Cerebellar cortex (tissue), 1 donor: ENCODE data around the gene ZNF32.
"Not testable (repeated sequence)": the region's sequence is repeated elsewhere in the genome, so short reads cannot be mapped to it uniquely, and the experiment has no call there.

ENCODE experiments used
- DNase-seq: peaks from one replicate; pipeline ENCODE4 v3.0.0-alpha.2; 2015; ENCODE audit warnings: low spot score

ZNF32 gene

DNA sequence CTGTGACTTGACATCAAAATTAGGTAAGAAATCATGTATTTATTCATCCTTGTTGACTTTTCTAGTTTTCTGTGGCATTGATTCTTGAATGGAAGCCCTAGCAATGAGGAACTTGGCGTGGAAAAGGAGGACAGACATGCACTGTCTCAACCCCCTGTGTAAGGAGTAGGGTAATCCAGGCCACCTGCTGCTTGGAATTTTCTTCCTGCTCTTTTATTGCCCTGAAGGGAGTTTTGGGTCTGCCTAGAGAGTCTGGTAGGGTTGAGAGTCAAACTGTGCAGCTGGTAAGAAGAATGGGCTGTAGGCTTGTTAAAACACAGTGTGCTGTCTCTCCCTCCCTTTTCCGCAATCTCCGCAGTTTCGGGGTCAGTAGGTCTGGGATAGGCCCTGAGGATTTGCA is 19.7 kb downstream of the ZNF32 start:
- DNase-seq, result no peak

DNA sequence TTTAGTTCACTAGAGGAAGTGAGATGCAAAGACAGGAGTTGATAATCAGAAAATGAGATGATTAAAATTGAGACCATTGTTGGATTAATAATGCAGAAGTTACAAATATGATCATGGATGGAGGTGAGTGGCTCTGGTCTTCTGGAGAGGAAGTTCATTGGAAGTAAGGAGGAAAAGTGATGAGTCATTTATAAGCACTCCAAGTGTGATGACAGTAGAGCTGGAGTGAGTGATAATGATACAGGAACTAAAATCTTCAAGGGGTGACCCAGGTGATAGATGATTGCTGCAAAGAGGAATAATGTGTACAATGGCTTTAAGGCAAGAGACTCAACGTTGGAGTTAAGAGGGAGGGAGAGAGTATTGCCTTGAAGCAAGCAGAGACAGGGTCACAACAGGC is 20.7 kb downstream of the ZNF32 start:
- no peak for DNase-seq

DNA sequence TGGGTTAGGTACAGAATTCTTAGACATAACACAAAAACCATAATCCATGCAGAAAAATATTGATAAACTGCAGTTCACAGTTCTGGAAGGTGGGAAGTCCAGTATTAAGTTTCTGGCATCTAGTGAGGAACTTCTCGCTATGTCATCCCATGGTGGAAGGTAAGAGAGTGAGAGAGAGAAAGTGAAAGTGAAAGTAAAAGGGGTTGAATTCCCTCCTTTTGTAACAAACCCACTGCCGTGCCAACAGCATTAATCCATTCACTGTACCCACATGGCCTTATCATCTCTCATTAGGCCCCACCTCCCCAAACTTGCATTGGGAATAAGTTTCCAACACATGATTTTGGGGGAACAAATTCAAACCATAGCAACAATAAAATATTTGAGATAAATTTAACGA is 25.3 kb downstream of the ZNF32 start:
- DNase-seq, result no peak

- no peak for DNase-seq
These were observed 26.6 kb downstream of the ZNF32 start for GRCh38 chr10:43622038-43622437.

DNA sequence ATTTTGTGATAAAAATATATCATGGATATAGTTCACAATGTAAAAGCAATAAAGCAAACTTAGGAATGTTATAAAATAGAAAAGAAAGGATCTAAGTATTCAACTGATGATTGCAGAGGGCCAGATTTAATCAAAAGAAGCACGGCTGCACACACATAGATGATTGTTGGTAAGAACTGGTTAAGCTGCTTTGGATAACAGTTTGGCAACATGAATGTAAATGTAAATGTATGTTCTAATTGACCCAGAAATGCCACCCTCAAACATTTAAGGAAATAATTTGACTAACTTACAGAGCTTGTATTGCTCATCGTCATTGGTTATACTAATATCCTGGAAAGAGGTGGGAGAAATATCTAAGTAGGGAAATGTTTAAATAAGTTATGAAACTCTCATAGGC is 29.3 kb downstream of the ZNF32 start:
- DNase-seq, result no peak

- DNase-seq, result no peak
These were observed 31.8 kb downstream of the ZNF32 start for GRCh38 chr10:43616697-43617370.

- DNase-seq, result no peak
These were observed 38.0 kb downstream of the ZNF32 start for GRCh38 chr10:43610636-43611035.

GRCh38 chr10:43607199-43607573 is 41.5 kb downstream of the ZNF32 start:
- no peak for DNase-seq

GRCh38 chr10:43606323-43607198 is 42.1 kb downstream of the ZNF32 start, which contains the start of gene ZNF485:
ZNF485 (plus strand) TSS chr10:43606438; CDS start chr10:43607051, 613 bp downstream.
- peak; percentile 81 for DNase-seq

DNA sequence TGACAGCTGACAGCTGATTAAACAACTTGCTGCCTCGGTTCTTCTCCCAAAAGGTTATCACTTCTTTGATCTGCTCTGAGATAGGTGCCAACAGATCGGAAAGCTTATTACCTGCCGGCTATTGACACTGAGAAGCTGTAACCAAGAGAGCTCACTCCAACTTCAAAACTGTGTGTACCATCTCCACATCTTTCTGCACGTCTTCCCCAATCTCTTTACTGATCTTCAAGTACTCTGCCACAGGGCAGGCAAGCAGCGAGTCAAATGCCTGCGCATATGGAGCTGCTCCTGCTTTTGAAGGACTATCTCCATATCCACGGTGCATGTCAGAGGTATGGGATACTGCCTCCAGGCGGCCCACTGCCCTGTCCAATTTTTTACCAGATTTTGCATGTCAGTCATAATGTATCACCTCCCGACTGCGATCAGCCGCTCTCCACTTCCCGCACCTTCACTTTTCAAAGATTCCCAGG is 42.8 kb downstream of the ZNF32 start:
- DNase-seq, result no peak

- DNase-seq, result not testable (repeated sequence)
These were observed 47.1 kb downstream of the ZNF32 start for GRCh38 chr10:43601576-43601975.

GRCh38 chr10:43599333-43599732 is 49.3 kb downstream of the ZNF32 start:
- no peak for DNase-seq

GRCh38 chr10:43598446-43598845 is 50.2 kb downstream of the ZNF32 start:
- no peak for DNase-seq

DNA sequence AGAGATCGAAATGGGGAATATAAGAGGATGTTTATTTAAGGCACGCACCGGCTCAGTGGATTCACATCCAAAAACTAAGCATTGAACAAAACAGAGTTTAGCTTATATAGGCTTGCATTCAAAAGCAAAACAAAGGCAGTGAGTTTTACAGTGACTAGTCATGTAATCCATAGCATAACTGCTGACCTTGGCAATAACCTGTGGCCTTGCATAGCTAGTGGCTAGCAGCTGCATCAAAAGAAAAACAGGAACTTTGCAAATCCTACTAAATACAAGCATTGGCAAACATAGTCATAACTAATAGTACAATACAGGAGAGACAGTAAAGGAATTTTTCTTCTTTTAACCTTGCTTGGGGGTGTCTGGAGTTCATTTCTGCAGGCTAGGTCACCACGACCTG is 52.1 kb downstream of the ZNF32 start:
- no peak for DNase-seq

GRCh38 chr10:43595739-43596298 is 52.9 kb downstream of the ZNF32 start:
- no peak for DNase-seq

- DNase-seq, result no peak
These were observed 53.6 kb downstream of the ZNF32 start for GRCh38 chr10:43594944-43595589.
